K562 (cell line): Measurements from ENCODE around the gene TNFAIP1. TPM values are rescaled to one million over a fixed set of nuclear protein-coding genes. Genes with fewer than 3 reads are reported as not detected.
A peak's percentile ranks its signal among the peaks of the same experiment; 100 is the strongest.

Experiments used
- ELF1 ChIP-seq: fragments of 200-800 bp; sonication (Bioruptor generic); IDR thresholded peaks from 2 replicates; pipeline ENCODE4 v1.6.1; 2016; ENCODE audit warnings: missing genetic modification characterization, missing compliant biosample characterization
- FOXA3 ChIP-seq, 2 experiments: fragments of 450-650 bp in 1 of 2; sonication (generic) in 1 of 2; formaldehyde crosslinking; IDR thresholded peaks in 1 of 2; conservative IDR thresholded peaks in 1 of 2; 2 replicates each; pipeline versions ENCODE4 v1.4.0 to v1.8.0; 2020 to 2022; ENCODE audit warnings: mild to moderate bottlenecking in 2 of 2, missing genetic modification reagents in 1 of 2
- JUNB ChIP-seq: fragments of 450-650 bp; formaldehyde crosslinking; conservative IDR thresholded peaks from 2 replicates; pipeline ENCODE4 v1.4.0; 2020; ENCODE audit warnings: mild to moderate bottlenecking
- MED1 ChIP-seq: sonication (generic); formaldehyde crosslinking; IDR thresholded peaks from 2 replicates; pipeline ENCODE4 v1.8.1; 2023; ENCODE audit warnings: missing genetic modification reagents, borderline replicate concordance
- MEF2A ChIP-seq: IDR thresholded peaks from 2 replicates; pipeline ENCODE4 v1.6.1; 2011; ENCODE audit warnings: low read depth, mild to moderate bottlenecking, low read length, moderate library complexity; ENCODE audit not compliant: control insufficient read depth
- MIER1 ChIP-seq: fragments of 450-650 bp; IDR thresholded peaks from 2 replicates; pipeline ENCODE4 v1.6.1; 2016; ENCODE audit warnings: antibody characterized with exemption, mild to moderate bottlenecking, low read depth
- MYNN ChIP-seq, 2 experiments: sonication (generic); formaldehyde crosslinking in 1 of 2; IDR thresholded peaks; 2 replicates each; pipeline versions ENCODE4 v1.5.0 to v1.6.1; 2016 to 2020; ENCODE audit warnings: antibody characterized with exemption in 1 of 2, missing genetic modification reagents in 1 of 2
- RBM34 ChIP-seq: fragments of 200-400 bp; formaldehyde crosslinking; IDR thresholded peaks from 2 replicates; pipeline ENCODE4 v1.6.1; 2018; ENCODE audit warnings: low read length, borderline replicate concordance; ENCODE audit not compliant: insufficient read depth
- TOE1 ChIP-seq, 2 experiments: fragments of 450-650 bp in 1 of 2; sonication (generic) in 1 of 2; formaldehyde crosslinking in 1 of 2; IDR thresholded peaks; 2 replicates each; pipeline versions ENCODE4 v1.7.1 to v1.8.0; 2016 to 2022; ENCODE audit warnings: borderline replicate concordance in 2 of 2, mild to moderate bottlenecking in 2 of 2, antibody characterized with exemption in 1 of 2, inconsistent platforms in 1 of 2, low read depth in 1 of 2, missing genetic modification reagents in 1 of 2, moderate library complexity in 1 of 2
- ZBTB17 ChIP-seq: fragments of 450-650 bp; formaldehyde crosslinking; IDR thresholded peaks from 2 replicates; pipeline ENCODE4 v1.4.0; 2020; ENCODE audit warnings: mild to moderate bottlenecking
- ZBTB7A ChIP-seq: IDR thresholded peaks from 2 replicates; pipeline ENCODE4 v1.6.1; 2011; ENCODE audit warnings: low read depth, mild to moderate bottlenecking, low read length, moderate library complexity, borderline replicate concordance; ENCODE audit not compliant: control insufficient read depth
- ZKSCAN3 ChIP-seq: fragments of 250-450 bp; sonication (Bioruptor Pico); IDR thresholded peaks from 2 replicates; pipeline ENCODE4 v1.4.0; 2020
- ZNF140 ChIP-seq: fragments of 250-450 bp; sonication (Bioruptor Pico); IDR thresholded peaks from 2 replicates; pipeline ENCODE4 v1.8.0; 2021; ENCODE audit warnings: moderate library complexity, mild to moderate bottlenecking, inconsistent platforms
- ZNF668 ChIP-seq: fragments of 250-450 bp; sonication (Bioruptor Pico); IDR thresholded peaks from 2 replicates; pipeline ENCODE4 v1.8.0; 2022; ENCODE audit warnings: mild to moderate bottlenecking, inconsistent platforms
- polyA plus RNA-seq, 8 experiments: library from polyadenylated mRNA; depleted of rRNA in 4 of 8; stranded (reverse) in 5 of 8; unstranded in 3 of 8; fragments of >200 nt; fragmentation: Nextera tagmentation in 2 of 8; fragmentation: Illumina TruSeq in 1 of 8; extraction: Ambion mirVana in 2 of 8; extraction: Trizol in 1 of 8; gene quantifications; 2 replicates each; pipeline versions ENCODE4 v1.2.1 to v1.2.3, GENCODE V29; 2011 to 2014; ENCODE audit warnings: inconsistent platforms in 1 of 8, missing spikeins in 1 of 8
- total RNA-seq, 7 experiments: library from RNA; depleted of rRNA in 6 of 7; stranded (reverse); fragments of >200 nt in 6 of 7; fragmentation: Illumina TruSeq in 2 of 7; extraction: Trizol in 2 of 7; gene quantifications; 2 replicates each; pipeline versions ENCODE4 v1.2.1 to v1.2.3, GENCODE V29; 2011 to 2021; ENCODE audit warnings: low replicate concordance in 1 of 7
- TF ChIP-seq, protein P1 (sequence below): fragments of 450-650 bp; formaldehyde crosslinking; IDR thresholded peaks from 2 replicates; pipeline ENCODE4 v1.4.0; 2020; ENCODE audit warnings: mild to moderate bottlenecking, moderate library complexity
- TF ChIP-seq, protein P2 (sequence below): fragments of 250-450 bp; sonication (Bioruptor Pico); IDR thresholded peaks from 2 replicates; pipeline ENCODE4 v1.8.0; 2022; ENCODE audit warnings: moderate library complexity, mild to moderate bottlenecking, inconsistent platforms
- TF ChIP-seq, protein P3 (sequence below): fragments of 450-650 bp; IDR thresholded peaks from 2 replicates; pipeline ENCODE4 v1.7.1; 2018; ENCODE audit warnings: mild to moderate bottlenecking, low read depth; ENCODE audit not compliant: partially characterized antibody
- TF ChIP-seq, protein P4 (sequence below): fragments of 250-450 bp; sonication (Bioruptor Pico); IDR thresholded peaks from 2 replicates; pipeline ENCODE4 v1.5.0; 2020; ENCODE audit warnings: mild to moderate bottlenecking, borderline replicate concordance

The TNFAIP1 gene
- total and polyA plus RNA-seq, 9 of the 15 experiments (the other 6 are each of a cell fraction or from before 2014, with no cell fraction given): 2.1 to 20.1 (median 8.2) TPM

DNA sequence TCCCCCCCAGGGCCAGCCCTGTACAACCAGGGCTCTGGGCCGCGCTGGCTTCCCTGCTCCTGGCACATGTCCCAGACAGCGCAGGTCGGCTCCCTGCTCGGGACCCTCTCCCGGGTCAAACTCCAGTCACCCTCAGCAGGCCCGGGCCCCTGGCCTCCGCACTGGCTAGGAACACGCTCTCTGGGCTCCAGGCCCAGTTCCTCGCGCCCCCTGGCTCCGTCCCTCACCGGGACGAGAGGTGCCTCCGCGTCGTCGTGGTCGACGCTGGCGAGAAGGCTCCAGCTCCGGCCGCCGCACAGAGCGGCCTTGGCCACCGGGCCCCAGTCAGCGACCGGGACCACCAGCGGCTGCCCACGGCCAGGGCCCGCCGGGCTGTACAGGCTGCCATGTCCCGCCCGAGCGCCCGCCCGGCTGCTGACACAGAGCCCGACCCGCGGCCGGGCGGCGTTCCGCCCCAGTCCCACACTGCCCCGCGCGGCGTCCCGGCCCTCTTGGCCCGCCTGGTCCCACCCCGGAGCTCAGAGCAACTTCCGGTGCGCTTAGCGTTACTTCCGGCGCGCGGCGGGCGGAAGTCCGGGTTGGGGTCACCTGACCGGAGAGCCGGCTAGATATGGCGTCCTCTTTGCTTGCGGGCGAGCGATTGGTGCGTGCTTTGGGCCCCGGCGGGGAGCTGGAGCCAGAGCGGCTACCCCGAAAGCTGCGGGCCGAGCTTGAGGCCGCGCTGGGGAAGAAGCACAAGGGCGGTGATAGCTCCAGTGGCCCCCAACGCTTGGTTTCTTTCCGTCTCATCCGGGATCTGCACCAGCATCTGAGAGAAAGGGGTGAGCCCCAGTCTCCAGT, 21.7 kb downstream of the TNFAIP1 start, which contains the start of gene POLDIP2 (continued):
- TF ChIP-seq, protein P1, sequence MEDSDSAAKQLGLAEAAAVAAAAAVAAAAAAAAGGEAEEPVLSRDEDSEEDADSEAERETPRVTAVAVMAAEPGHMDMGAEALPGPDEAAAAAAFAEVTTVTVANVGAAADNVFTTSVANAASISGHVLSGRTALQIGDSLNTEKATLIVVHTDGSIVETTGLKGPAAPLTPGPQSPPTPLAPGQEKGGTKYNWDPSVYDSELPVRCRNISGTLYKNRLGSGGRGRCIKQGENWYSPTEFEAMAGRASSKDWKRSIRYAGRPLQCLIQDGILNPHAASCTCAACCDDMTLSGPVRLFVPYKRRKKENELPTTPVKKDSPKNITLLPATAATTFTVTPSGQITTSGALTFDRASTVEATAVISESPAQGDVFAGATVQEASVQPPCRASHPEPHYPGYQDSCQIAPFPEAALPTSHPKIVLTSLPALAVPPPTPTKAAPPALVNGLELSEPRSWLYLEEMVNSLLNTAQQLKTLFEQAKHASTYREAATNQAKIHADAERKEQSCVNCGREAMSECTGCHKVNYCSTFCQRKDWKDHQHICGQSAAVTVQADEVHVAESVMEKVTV (CRISPR knock-in tag): no peak
- no peak for TF ChIP-seq ZNF140 (CRISPR knock-in tag)
- TF ChIP-seq MIER1: no peak
- TF ChIP-seq, protein P2, sequence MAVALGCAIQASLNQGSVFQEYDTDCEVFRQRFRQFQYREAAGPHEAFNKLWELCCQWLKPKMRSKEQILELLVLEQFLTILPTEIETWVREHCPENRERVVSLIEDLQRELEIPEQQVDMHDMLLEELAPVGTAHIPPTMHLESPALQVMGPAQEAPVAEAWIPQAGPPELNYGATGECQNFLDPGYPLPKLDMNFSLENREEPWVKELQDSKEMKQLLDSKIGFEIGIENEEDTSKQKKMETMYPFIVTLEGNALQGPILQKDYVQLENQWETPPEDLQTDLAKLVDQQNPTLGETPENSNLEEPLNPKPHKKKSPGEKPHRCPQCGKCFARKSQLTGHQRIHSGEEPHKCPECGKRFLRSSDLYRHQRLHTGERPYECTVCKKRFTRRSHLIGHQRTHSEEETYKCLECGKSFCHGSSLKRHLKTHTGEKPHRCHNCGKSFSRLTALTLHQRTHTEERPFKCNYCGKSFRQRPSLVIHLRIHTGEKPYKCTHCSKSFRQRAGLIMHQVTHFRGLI (CRISPR knock-in tag): no peak
- TF ChIP-seq ZNF668 (CRISPR knock-in tag): no peak
- TF ChIP-seq, protein P3, sequence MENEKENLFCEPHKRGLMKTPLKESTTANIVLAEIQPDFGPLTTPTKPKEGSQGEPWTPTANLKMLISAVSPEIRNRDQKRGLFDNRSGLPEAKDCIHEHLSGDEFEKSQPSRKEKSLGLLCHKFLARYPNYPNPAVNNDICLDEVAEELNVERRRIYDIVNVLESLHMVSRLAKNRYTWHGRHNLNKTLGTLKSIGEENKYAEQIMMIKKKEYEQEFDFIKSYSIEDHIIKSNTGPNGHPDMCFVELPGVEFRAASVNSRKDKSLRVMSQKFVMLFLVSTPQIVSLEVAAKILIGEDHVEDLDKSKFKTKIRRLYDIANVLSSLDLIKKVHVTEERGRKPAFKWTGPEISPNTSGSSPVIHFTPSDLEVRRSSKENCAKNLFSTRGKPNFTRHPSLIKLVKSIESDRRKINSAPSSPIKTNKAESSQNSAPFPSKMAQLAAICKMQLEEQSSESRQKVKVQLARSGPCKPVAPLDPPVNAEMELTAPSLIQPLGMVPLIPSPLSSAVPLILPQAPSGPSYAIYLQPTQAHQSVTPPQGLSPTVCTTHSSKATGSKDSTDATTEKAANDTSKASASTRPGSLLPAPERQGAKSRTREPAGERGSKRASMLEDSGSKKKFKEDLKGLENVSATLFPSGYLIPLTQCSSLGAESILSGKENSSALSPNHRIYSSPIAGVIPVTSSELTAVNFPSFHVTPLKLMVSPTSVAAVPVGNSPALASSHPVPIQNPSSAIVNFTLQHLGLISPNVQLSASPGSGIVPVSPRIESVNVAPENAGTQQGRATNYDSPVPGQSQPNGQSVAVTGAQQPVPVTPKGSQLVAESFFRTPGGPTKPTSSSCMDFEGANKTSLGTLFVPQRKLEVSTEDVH: peak; percentile 97
- no peak for TF ChIP-seq JUNB (CRISPR knock-in tag)
- TF ChIP-seq FOXA3 (CRISPR knock-in tag; conservative IDR thresholded peaks at IDR 0.05 in 1 of 2, IDR thresholded peaks at IDR 0.05 in 1 of 2): no peak
- peak; percentile 98 for TF ChIP-seq ELF1 (tag)
- TF ChIP-seq, protein P4, sequence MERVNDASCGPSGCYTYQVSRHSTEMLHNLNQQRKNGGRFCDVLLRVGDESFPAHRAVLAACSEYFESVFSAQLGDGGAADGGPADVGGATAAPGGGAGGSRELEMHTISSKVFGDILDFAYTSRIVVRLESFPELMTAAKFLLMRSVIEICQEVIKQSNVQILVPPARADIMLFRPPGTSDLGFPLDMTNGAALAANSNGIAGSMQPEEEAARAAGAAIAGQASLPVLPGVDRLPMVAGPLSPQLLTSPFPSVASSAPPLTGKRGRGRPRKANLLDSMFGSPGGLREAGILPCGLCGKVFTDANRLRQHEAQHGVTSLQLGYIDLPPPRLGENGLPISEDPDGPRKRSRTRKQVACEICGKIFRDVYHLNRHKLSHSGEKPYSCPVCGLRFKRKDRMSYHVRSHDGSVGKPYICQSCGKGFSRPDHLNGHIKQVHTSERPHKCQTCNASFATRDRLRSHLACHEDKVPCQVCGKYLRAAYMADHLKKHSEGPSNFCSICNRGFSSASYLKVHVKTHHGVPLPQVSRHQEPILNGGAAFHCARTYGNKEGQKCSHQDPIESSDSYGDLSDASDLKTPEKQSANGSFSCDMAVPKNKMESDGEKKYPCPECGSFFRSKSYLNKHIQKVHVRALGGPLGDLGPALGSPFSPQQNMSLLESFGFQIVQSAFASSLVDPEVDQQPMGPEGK: no peak
- no peak for TF ChIP-seq MEF2A
- peak; percentile 69; the same call in 1 of the 2 replicates for TF ChIP-seq ZBTB7A
- no peak for TF ChIP-seq MED1 (CRISPR knock-in tag)
- TF ChIP-seq TOE1 (IDR thresholded peaks at IDR 0.05; ENCODE audit: borderline replicate concordance): peak; percentile 90
- no peak for TF ChIP-seq TOE1 (CRISPR knock-in tag; IDR thresholded peaks at IDR 0.05; ENCODE audit: borderline replicate concordance, low read depth)
- TF ChIP-seq ZBTB17 (CRISPR knock-in tag): no peak; the same call in none of the 2 replicates
- TF ChIP-seq MYNN (IDR thresholded peaks at IDR 0.05): no peak
- no peak for TF ChIP-seq MYNN (CRISPR knock-in tag; IDR thresholded peaks at IDR 0.05)
- 0 out of 2 replicates have a peak, but pooled peaks have one; percentile 73 for TF ChIP-seq RBM34
- TF ChIP-seq ZKSCAN3: no peak
